A673 (cell line): ENCODE measurements around the gene CEP192. TPM values are rescaled to one million over a fixed set of nuclear protein-coding genes. Genes with fewer than 3 reads are reported as not detected.

Experiments
- BruUV-seq: library from RNA; stranded (reverse); fragments of 400-500 nt; replicated peaks from 2 replicates; lab custom pipeline; 2021; lab: Mats Ljungman, UMichigan
- CTCF ChIA-PET: fragments of 300-600 bp; sonication (Branson Sonifier 250); formaldehyde crosslinking; loops from one replicate; lab custom pipeline; 2022; ENCODE audit warnings: antibody characterized with exemption; lab: Charles Lee
- POLR2A ChIA-PET: fragments of 300-600 bp; sonication (Branson Sonifier 250); formaldehyde crosslinking; loops from one replicate; lab custom pipeline; 2022; ENCODE audit warnings: antibody characterized with exemption; ENCODE audit not compliant: low non-redundant PET; lab: Charles Lee
- DNase-seq: peaks from one replicate; pipeline ENCODE4 v3.0.0-alpha.2; 2015; ENCODE audit warnings: low spot score
- H3K27ac ChIP-seq: fragments of 200-600 bp; sonication (generic); 2 replicates; pipeline ENCODE4 v1.5.1; 2016; ENCODE audit warnings: mixed run types, low read depth, mild to moderate bottlenecking, mixed read lengths, antibody characterized with exemption, low read length; ENCODE audit not compliant: poor library complexity, severe bottlenecking
- H3K27me3 ChIP-seq: fragments of 200-600 bp; sonication (generic); replicated peaks from 2 replicates; pipeline ENCODE4 v1.6.1; 2017; ENCODE audit warnings: mixed run types, low read depth, mild to moderate bottlenecking, mixed read lengths, antibody characterized with exemption, low read length; ENCODE audit not compliant: insufficient read depth, poor library complexity
- H3K36me3 ChIP-seq: fragments of 200-600 bp; sonication (generic); 2 replicates; pipeline ENCODE4 v1.6.1; 2016; ENCODE audit warnings: mixed run types, mild to moderate bottlenecking, mixed read lengths, antibody characterized with exemption, low read length; ENCODE audit not compliant: insufficient read depth, poor library complexity, severe bottlenecking
- H3K4me1 ChIP-seq: fragments of 200-600 bp; sonication (generic); 2 replicates; pipeline ENCODE4 v1.6.1; 2017; ENCODE audit warnings: mixed run types, mild to moderate bottlenecking, mixed read lengths, antibody characterized with exemption, low read length; ENCODE audit not compliant: insufficient read depth, poor library complexity, severe bottlenecking
- H3K4me3 ChIP-seq: fragments of 200-600 bp; sonication (generic); 2 replicates; pipeline ENCODE4 v1.5.1; 2016; ENCODE audit warnings: low read depth, mixed run types, mild to moderate bottlenecking, mixed read lengths, low read length; ENCODE audit not compliant: poor library complexity, severe bottlenecking
- H3K9me3 ChIP-seq: fragments of 200-600 bp; sonication (generic); 2 replicates; pipeline ENCODE4 v1.6.1; 2016; ENCODE audit warnings: mixed run types, low read depth, mild to moderate bottlenecking, mixed read lengths, antibody characterized with exemption, low read length; ENCODE audit not compliant: poor library complexity, severe bottlenecking
- EZH2 ChIP-seq: fragments of 200-600 bp; sonication (generic); IDR thresholded peaks from 2 replicates; pipeline ENCODE4 v1.6.1; 2017; ENCODE audit warnings: borderline replicate concordance, low read depth, mild to moderate bottlenecking, mixed read lengths, antibody characterized with exemption, low read length; ENCODE audit not compliant: poor library complexity, severe bottlenecking
- intact Hi-C: fragments of 100-400 bp; cut with micrococcal nuclease; formaldehyde crosslinking; loops from one replicate; pipeline ENCODE4 v1.10.0; 2022; ENCODE audit not compliant: unreplicated experiment
- total RNA-seq: library from RNA; stranded (reverse); gene quantifications from 2 replicates; pipeline ENCODE4 v1.2.3, GENCODE V29; 2021
- TF ChIP-seq, protein P1 (sequence below): fragments of 300-800, 200-600 bp; sonication (generic); conservative IDR thresholded peaks from 2 replicates; pipeline ENCODE4 v1.5.1; 2017; ENCODE audit warnings: low read depth, mild to moderate bottlenecking, antibody characterized with exemption, low read length, moderate library complexity, mixed read lengths

The CEP192 gene
- total RNA-seq, 1 experiment from 2014 or later = 46.4 TPM

DNA sequence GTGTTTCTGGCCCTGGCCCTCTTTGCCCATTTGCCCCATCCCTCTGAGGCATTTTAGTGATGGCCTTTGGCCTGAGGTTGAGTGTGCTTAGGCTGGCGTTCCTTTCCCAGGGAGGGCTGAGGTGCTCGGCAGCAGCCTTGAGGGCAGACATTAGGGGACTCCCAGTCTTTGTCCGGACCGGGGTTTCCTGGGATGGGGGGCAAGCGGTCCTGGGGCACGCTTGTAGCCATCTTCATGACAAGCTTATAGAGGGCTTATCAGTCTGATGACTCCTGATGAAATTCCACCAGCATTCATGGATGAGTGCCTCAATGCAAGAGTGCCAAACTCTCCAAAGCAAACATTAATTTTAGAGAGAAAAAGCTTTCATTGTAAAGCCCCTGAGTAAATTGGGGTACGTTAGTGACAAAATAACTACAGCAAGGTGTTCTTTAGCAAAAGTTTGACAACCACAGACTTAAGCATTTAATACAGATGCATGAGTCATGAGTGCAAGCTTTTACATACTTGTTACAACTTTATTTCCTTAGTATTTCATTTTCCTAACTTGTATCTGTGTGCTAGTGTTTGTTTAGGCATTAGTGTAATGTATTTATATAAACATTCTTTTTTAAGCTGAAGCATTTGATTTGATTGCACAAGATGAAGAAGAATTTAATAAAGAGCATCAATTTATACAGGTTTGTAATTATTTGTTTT lies 45.6 kb downstream of the CEP192 start:
- no peak for DNase-seq
- Histone ChIP-seq H3K27ac (no peak overlapping the region), H3K36me3 (peaks cover 27% of the 10 kb centered on the region), H3K4me3 (no peak overlapping the region), H3K27me3 (no peaks in the 10 kb centered on the region), H3K9me3 (no peaks in the 10 kb centered on the region), H3K4me1 (no peaks in the 10 kb centered on the region)
- no peak for TF ChIP-seq EZH2
- TF ChIP-seq, protein P1, sequence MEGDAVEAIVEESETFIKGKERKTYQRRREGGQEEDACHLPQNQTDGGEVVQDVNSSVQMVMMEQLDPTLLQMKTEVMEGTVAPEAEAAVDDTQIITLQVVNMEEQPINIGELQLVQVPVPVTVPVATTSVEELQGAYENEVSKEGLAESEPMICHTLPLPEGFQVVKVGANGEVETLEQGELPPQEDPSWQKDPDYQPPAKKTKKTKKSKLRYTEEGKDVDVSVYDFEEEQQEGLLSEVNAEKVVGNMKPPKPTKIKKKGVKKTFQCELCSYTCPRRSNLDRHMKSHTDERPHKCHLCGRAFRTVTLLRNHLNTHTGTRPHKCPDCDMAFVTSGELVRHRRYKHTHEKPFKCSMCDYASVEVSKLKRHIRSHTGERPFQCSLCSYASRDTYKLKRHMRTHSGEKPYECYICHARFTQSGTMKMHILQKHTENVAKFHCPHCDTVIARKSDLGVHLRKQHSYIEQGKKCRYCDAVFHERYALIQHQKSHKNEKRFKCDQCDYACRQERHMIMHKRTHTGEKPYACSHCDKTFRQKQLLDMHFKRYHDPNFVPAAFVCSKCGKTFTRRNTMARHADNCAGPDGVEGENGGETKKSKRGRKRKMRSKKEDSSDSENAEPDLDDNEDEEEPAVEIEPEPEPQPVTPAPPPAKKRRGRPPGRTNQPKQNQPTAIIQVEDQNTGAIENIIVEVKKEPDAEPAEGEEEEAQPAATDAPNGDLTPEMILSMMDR = no peak
- CTCF ChIA-PET = no interaction called here
- intact Hi-C loops = no loop called here
- no TSS peak for BruUV-seq
- POLR2A ChIA-PET = no interaction called here

DNA sequence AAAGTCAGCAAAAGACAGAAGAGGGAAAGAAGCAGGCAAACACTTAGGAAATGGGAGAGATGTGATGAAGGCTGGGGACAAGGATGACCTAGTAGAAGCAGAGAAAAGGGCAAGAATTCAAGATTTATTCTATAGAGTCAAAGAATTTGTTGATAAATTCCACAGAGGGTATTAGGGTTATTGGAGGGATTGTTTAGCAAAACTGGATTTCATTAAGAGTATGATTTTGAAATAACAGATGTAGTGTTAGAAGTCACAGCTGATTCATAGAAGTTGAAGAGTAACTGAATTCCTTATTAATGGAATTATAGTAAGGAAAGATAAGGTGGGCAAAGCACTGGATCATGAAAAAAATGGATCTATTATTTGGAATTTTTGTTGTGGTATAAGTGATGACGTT lies 48.6 kb downstream of the CEP192 start:
- Histone ChIP-seq H3K4me1 (no peaks in the 10 kb centered on the region), H3K27ac (no peak overlapping the region), H3K4me3 (no peak overlapping the region), H3K27me3 (no peaks in the 10 kb centered on the region), H3K36me3 (peaks cover 29% of the 10 kb centered on the region), H3K9me3 (no peaks in the 10 kb centered on the region)
- TF ChIP-seq EZH2 = no peak
- TF ChIP-seq, protein P1 = no peak
- no peak for DNase-seq
- no TSS peak for BruUV-seq
- ChIA-PET CTCF (no interaction called here), POLR2A (no interaction called here)
- intact Hi-C loops = no loop called here

DNA sequence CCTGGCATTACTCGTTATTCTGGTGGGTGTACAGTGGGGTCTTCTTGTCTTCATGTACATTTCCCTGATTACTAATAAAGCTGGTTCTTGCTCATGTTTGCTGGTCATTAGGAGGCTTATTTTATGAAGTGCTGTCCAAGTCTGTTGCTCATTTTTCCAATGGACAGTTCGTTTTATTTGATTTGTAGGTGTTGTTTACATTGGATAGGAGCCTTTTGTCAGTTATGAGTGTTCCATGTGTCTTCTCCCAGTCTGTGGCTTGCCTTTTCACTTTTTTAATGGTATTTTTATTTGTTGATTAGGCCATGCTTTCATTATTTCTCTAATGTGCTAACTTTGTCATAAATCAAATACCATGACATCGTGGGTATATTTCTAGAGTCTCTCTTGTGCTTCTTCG lies 51.9 kb downstream of the CEP192 start:
- Histone ChIP-seq H3K4me1 (no peaks in the 10 kb centered on the region), H3K4me3 (no peak overlapping the region), H3K36me3 (peaks cover 34% of the 10 kb centered on the region), H3K27me3 (no peaks in the 10 kb centered on the region), H3K9me3 (no peaks in the 10 kb centered on the region), H3K27ac (no peak overlapping the region)
- BruUV-seq = no TSS peak
- ChIA-PET CTCF (no interaction called here), POLR2A (no interaction called here)
- no peak for DNase-seq
- intact Hi-C loops = no loop called here
- TF ChIP-seq, protein P1 = no peak
- TF ChIP-seq EZH2 = no peak
